MCF 10A (cell line): ENCODE data around the gene HOXC12. TPM values are rescaled to one million over a fixed set of nuclear protein-coding genes. Genes with fewer than 3 reads are reported as not detected.

Experiments
- BruUV-seq: library from RNA; stranded (reverse); fragments of 400-500 nt; replicated peaks from 2 replicates; lab custom pipeline; 2021; lab: Mats Ljungman, UMichigan
- CTCF ChIA-PET: fragments of 300-600 bp; sonication (Branson Sonifier 250); formaldehyde crosslinking; extraction: SDS; loops from one replicate; lab custom pipeline; 2021; ENCODE audit warnings: antibody characterized with exemption, inconsistent platforms; lab: Yijun Ruan, JAX
- POLR2A ChIA-PET: fragments of 300-600, 350-650 bp; sonication (Branson Sonifier 250); formaldehyde crosslinking; extraction: SDS; loops from one replicate; lab custom pipeline; 2020; ENCODE audit warnings: antibody characterized with exemption, inconsistent platforms; lab: Yijun Ruan, JAX
- DNase-seq: peaks from one replicate; pipeline ENCODE4 v3.0.0-alpha.2; 2018; ENCODE audit not compliant: unreplicated experiment
- H3K27ac Mint-ChIP-seq: one replicate; pipeline ENCODE4 v1.8.0; 2022; ENCODE audit warnings: mild to moderate bottlenecking, low read depth, mixed read lengths; ENCODE audit not compliant: unreplicated experiment
- H3K27me3 Mint-ChIP-seq: one replicate; pipeline ENCODE4 v1.8.0; 2022; ENCODE audit warnings: mixed read lengths; ENCODE audit not compliant: insufficient read depth, unreplicated experiment
- H3K36me3 Mint-ChIP-seq: one replicate; pipeline ENCODE4 v1.8.0; 2022; ENCODE audit warnings: mild to moderate bottlenecking, moderate library complexity, mixed read lengths; ENCODE audit not compliant: insufficient read depth, unreplicated experiment
- H3K4me1 Mint-ChIP-seq: one replicate; pipeline ENCODE4 v1.8.0; 2022; ENCODE audit warnings: mixed read lengths; ENCODE audit not compliant: insufficient read depth, unreplicated experiment
- H3K4me3 Mint-ChIP-seq: one replicate; pipeline ENCODE4 v1.8.0; 2022; ENCODE audit warnings: mild to moderate bottlenecking, moderate library complexity, mixed read lengths; ENCODE audit not compliant: unreplicated experiment
- H3K9me3 Mint-ChIP-seq: one replicate; pipeline ENCODE4 v1.8.0; 2022; ENCODE audit warnings: mixed read lengths; ENCODE audit not compliant: unreplicated experiment
- CTCF ChIP-seq: fragments of 200-600 bp; IDR thresholded peaks from one replicate; pipeline ENCODE4 v1.8.0; 2022; ENCODE audit warnings: antibody characterized with exemption, mild to moderate bottlenecking; ENCODE audit not compliant: unreplicated experiment
- intact Hi-C: fragments of 100-400 bp; cut with micrococcal nuclease; formaldehyde crosslinking; loops from 2 replicates; pipeline ENCODE4 v1.14.1; 2022
- total RNA-seq: library from RNA; stranded (reverse); gene quantifications from 2 replicates; pipeline ENCODE4 v1.2.3, GENCODE V29; 2022

The HOXC12 gene
- total RNA-seq, 1 experiment from 2014 or later: not detected

- TF ChIP-seq CTCF: no peak
- intact Hi-C loops: no loop called here
- CTCF ChIA-PET: interaction anchor here (0.6 kb wide), 1 partner anchor 131 kb away, joined by 3 read pairs; no protein-coding TSS in a partner anchor
- POLR2A ChIA-PET: interaction anchor here (0.7 kb wide), 1 partner anchor 149 kb away, joined by 3 read pairs; no protein-coding TSS in a partner anchor
- Mint-ChIP-seq H3K9me3 (no peaks in the 10 kb centered on the region), H3K27ac (no peak overlapping the region), H3K4me3 (no peak overlapping the region), H3K4me1 (peaks cover 10% of the 10 kb centered on the region), H3K27me3 (peaks cover 7% of the 10 kb centered on the region), H3K36me3 (no peaks in the 10 kb centered on the region)
- DNase-seq: no peak
- no TSS peak for BruUV-seq
Observed at GRCh38 chr12:53994264-53995001, 39.7 kb downstream of the HOXC12 start.

GRCh38 chr12:53995002-53995377, 40.3 kb downstream of the HOXC12 start:
- peaks cover 6% of the 10 kb centered on the region for H3K4me1 Mint-ChIP-seq
- H3K36me3 Mint-ChIP-seq: no peaks in the 10 kb centered on the region
- H3K27ac Mint-ChIP-seq: no peak overlapping the region
- H3K27me3 Mint-ChIP-seq: peaks cover 7% of the 10 kb centered on the region
- no TSS peak for BruUV-seq
- intact Hi-C loops: no loop called here
- POLR2A ChIA-PET: interaction anchor here (0.7 kb wide), 1 partner anchor 150 kb away, joined by 3 read pairs; no protein-coding TSS in a partner anchor
- no peak overlapping the region for H3K4me3 Mint-ChIP-seq
- CTCF ChIA-PET: interaction anchor here (0.6 to 1.0 kb wide), 2 partner anchors 132 to 215 kb away, joined by 3 read pairs; no protein-coding TSS in a partner anchor
- no peak for DNase-seq
- TF ChIP-seq CTCF: no peak
- H3K9me3 Mint-ChIP-seq: no peaks in the 10 kb centered on the region

GRCh38 chr12:53995378-53996239, 40.9 kb downstream of the HOXC12 start:
- ChIA-PET POLR2A (no interaction called here), CTCF (interaction anchor here (1.0 kb wide), 1 partner anchor 214 kb away, joined by 3 read pairs; no protein-coding TSS in a partner anchor)
- H3K4me1 Mint-ChIP-seq: no peaks in the 10 kb centered on the region
- intact Hi-C loops: no loop called here
- peaks cover 7% of the 10 kb centered on the region for H3K27me3 Mint-ChIP-seq
- H3K27ac Mint-ChIP-seq: no peak overlapping the region
- H3K9me3 Mint-ChIP-seq: no peaks in the 10 kb centered on the region
- no TSS peak for BruUV-seq
- no peak for TF ChIP-seq CTCF
- DNase-seq: no peak
- H3K36me3 Mint-ChIP-seq: no peaks in the 10 kb centered on the region
- H3K4me3 Mint-ChIP-seq: no peak overlapping the region
